ENCODE measurements around the gene MS4A3. TPM values are rescaled to one million over a fixed set of nuclear protein-coding genes. Genes with fewer than 3 reads are reported as not detected.
"Not testable (repeated sequence)": the region's sequence is repeated elsewhere in the genome, so short reads cannot be mapped to it uniquely, and the experiment has no call there.

MS4A3 gene
- total RNA-seq, 2 donors from 2014 or later, result not detected

- not testable (repeated sequence) for ATAC-seq (replicated peaks in 1 of 2); H3K36me3 Mint-ChIP-seq (ENCODE audit: insufficient read depth in 2 of 2); H3K9me3 Mint-ChIP-seq; H3K27me3 Mint-ChIP-seq (ENCODE audit: low read depth); H3K27ac Mint-ChIP-seq; DNase-seq; H3K4me1 Mint-ChIP-seq (ENCODE audit: low read depth); H3K4me3 Mint-ChIP-seq
These were observed 15.2 kb downstream of the MS4A3 start for GRCh38 chr11:60071644-60072043.

DNA sequence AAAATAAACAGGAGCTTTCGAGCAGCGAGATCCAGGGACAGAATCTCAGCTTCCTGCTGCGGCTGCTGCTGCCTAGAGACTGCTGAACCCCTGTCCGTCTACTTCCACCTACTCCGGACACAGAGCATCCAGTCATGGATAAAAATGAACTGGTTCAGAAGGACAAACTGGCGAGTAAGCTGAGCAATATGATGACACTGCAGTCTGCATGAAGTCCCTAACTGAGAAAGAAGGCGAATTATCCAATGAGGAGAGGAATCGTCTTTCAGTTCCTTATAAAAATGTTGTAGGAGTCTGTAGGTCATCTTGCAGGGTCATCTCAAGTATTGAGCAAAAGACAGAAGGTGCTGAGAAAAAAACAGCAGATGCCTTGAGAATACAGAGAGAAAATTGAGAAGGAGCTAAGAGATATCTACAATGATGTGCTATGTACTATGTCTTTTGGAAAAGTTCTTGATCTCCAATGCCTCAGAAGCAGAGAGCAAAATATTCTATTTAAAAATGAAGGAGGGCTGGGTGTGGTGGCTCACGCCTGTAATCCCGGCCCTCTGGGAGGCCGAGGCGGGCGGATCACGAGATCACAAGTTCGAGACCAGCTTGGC, 20.9 kb downstream of the MS4A3 start:
- no peak for ATAC-seq (replicated peaks in 1 of 2)
- H3K9me3 Mint-ChIP-seq, result peaks cover 1 to 3% of the 10 kb centered on the region in 2 donors
- no peaks in the 10 kb centered on the region for H3K4me1 Mint-ChIP-seq (ENCODE audit: low read depth)
- H3K4me3 Mint-ChIP-seq, result no peak overlapping the region
- H3K36me3 Mint-ChIP-seq (ENCODE audit: insufficient read depth in 2 of 2), result no peaks in the 10 kb centered on the region
- H3K27me3 Mint-ChIP-seq (ENCODE audit: low read depth), result peaks cover 11% of the 10 kb centered on the region
- no peak for DNase-seq
- H3K27ac Mint-ChIP-seq, result no peak overlapping the region

DNA sequence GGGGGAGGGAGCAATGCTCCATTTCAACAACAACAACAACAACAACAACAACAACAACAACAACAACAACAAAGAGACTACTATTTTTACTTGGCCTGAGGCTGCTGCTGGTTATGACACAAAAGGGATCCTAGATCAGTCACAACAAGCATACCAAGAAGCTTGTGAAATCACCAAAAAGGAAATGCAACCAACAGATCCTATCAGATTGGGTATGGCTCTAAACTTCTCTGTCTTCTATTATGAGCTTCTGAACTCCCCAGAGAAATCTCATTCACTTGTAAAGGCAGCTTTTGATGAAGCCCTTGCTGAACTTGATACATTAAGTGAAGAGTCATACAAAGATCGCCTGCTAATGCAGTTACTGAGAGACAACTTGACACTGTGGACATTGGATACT, 21.5 kb downstream of the MS4A3 start:
- Mint-ChIP-seq H3K9me3 (peaks cover 2 to 3% of the 10 kb centered on the region in 2 donors), H3K4me3 (no peak overlapping the region), H3K4me1 (ENCODE audit: low read depth) (no peaks in the 10 kb centered on the region), H3K27me3 (ENCODE audit: low read depth) (peaks cover 11% of the 10 kb centered on the region), H3K36me3 (ENCODE audit: insufficient read depth in 2 of 2) (no peaks in the 10 kb centered on the region), H3K27ac (no peak overlapping the region)
- DNase-seq (no peak), ATAC-seq (replicated peaks in 1 of 2) (no peak)

- ATAC-seq (replicated peaks in 1 of 2) (no peak), DNase-seq (no peak)
- peaks cover 2 to 3% of the 10 kb centered on the region in 2 donors for H3K9me3 Mint-ChIP-seq
- H3K27me3 Mint-ChIP-seq (ENCODE audit: low read depth), result peaks cover 11% of the 10 kb centered on the region
- no peaks in the 10 kb centered on the region for H3K36me3 Mint-ChIP-seq (ENCODE audit: insufficient read depth in 2 of 2)
- no peak overlapping the region for H3K4me3 Mint-ChIP-seq
- H3K27ac Mint-ChIP-seq, result no peak overlapping the region
- H3K4me1 Mint-ChIP-seq (ENCODE audit: low read depth), result no peaks in the 10 kb centered on the region
These were observed 22.3 kb downstream of the MS4A3 start for GRCh38 chr11:60078745-60079144.

DNA sequence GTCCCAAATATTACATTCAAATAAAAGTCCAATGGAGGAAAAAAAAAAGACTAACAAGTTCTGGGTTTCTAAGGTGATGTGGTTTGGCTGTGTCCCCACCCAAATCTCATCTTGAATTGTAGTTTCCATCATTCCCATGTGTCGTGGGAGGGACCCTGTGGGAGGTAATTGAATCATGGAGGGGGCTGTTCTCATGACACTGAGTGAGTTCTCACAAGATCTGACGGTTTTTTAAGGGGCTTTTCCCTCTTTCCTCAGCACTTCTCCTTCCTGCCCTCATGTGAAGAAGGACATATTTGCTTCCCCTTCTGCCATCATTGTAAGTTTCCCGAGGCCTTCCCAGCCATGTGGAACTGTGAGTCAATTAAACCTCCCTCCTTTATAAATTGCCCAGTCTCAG, 24.1 kb downstream of the MS4A3 start:
- H3K27me3 Mint-ChIP-seq (ENCODE audit: low read depth), result peaks cover 28% of the 10 kb centered on the region
- no peak overlapping the region for H3K27ac Mint-ChIP-seq
- DNase-seq (no peak), ATAC-seq (replicated peaks in 1 of 2) (no peak)
- H3K36me3 Mint-ChIP-seq (ENCODE audit: insufficient read depth in 2 of 2), result no peaks in the 10 kb centered on the region
- H3K9me3 Mint-ChIP-seq, result peaks cover 2 to 3% of the 10 kb centered on the region in 2 donors
- no peaks in the 10 kb centered on the region for H3K4me1 Mint-ChIP-seq (ENCODE audit: low read depth)
- H3K4me3 Mint-ChIP-seq, result no peak overlapping the region

DNA sequence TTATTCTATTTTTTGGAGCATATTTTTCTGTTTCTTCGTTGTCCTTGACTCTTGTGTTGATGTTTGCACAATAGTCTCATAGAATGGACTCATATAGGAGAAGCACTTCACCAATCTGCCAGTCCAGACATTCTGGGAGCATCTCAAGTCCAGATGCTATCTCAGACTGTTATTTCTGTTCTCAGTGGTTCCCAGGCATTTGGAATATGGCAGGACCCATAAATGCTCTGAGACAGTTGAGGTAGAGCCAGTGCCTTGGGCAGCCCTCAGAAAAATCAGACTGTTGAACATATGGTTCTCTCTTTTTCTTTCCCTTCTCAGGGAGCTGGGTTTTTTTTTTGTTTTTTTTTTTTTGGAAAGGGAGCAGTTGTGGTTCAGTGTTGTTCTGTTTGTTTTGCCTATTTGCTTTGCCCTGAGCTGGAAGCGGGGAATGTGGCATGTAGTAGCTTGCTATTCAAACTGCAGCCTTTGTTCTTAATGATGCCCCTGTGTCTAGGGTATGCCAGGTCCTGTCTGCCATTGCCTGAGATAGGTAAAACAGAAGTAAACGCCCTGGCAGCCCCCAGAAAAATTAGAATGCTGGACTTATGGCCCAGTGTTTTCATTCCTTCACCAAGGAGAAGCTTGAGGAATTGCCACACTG, 28.3 kb downstream of the MS4A3 start:
- Mint-ChIP-seq H3K36me3 (ENCODE audit: insufficient read depth in 2 of 2) (no peaks in the 10 kb centered on the region), H3K27me3 (ENCODE audit: low read depth) (peaks cover 31% of the 10 kb centered on the region), H3K4me3 (no peak overlapping the region), H3K27ac (no peak overlapping the region), H3K9me3 (peaks cover 0 to 2% of the 10 kb centered on the region in 2 donors), H3K4me1 (ENCODE audit: low read depth) (no peaks in the 10 kb centered on the region)
- ATAC-seq (replicated peaks in 1 of 2) (no peak), DNase-seq (no peak)

GRCh38 chr11:60085909-60086308, 29.4 kb downstream of the MS4A3 start:
- ATAC-seq (replicated peaks in 1 of 2), result no peak
- no peak for DNase-seq
- Mint-ChIP-seq H3K4me1 (ENCODE audit: low read depth) (no peaks in the 10 kb centered on the region), H3K36me3 (ENCODE audit: insufficient read depth in 2 of 2) (no peaks in the 10 kb centered on the region), H3K27ac (no peak overlapping the region), H3K27me3 (ENCODE audit: low read depth) (peaks cover 26% of the 10 kb centered on the region), H3K4me3 (no peak overlapping the region), H3K9me3 (peaks cover 0 to 2% of the 10 kb centered on the region in 2 donors)

- H3K27me3 Mint-ChIP-seq (ENCODE audit: low read depth), result peaks cover 31% of the 10 kb centered on the region
- H3K36me3 Mint-ChIP-seq (ENCODE audit: insufficient read depth in 2 of 2), result no peaks in the 10 kb centered on the region
- H3K9me3 Mint-ChIP-seq, result peaks cover 0 to 1% of the 10 kb centered on the region in 2 donors
- H3K4me3 Mint-ChIP-seq, result no peak overlapping the region
- no peak overlapping the region for H3K27ac Mint-ChIP-seq
- ATAC-seq (replicated peaks in 1 of 2), result no peak
- no peaks in the 10 kb centered on the region for H3K4me1 Mint-ChIP-seq (ENCODE audit: low read depth)
- no peak for DNase-seq
These were observed 30.8 kb downstream of the MS4A3 start for GRCh38 chr11:60087239-60087638.

GRCh38 chr11:60088364-60088763, 31.9 kb downstream of the MS4A3 start, which contains the start of gene MS4A2:
TSS of gene MS4A2 (plus strand) at chr11:60088664. CDS start at chr11:60088766, 102 bp downstream.
- no peak within 1 kb of the TSS for H3K27ac Mint-ChIP-seq
- ATAC-seq (replicated peaks in 1 of 2) (no peak), DNase-seq (no peak)
- no peaks in the 10 kb centered on the region for H3K9me3 Mint-ChIP-seq
- H3K4me3 Mint-ChIP-seq, result no peak within 1 kb of the TSS
- peaks cover 31% of the 10 kb centered on the region for H3K27me3 Mint-ChIP-seq (ENCODE audit: low read depth)
- H3K4me1 Mint-ChIP-seq (ENCODE audit: low read depth), result no peaks in the 10 kb centered on the region
- no peaks in the 10 kb centered on the region for H3K36me3 Mint-ChIP-seq (ENCODE audit: insufficient read depth in 2 of 2)

DNA sequence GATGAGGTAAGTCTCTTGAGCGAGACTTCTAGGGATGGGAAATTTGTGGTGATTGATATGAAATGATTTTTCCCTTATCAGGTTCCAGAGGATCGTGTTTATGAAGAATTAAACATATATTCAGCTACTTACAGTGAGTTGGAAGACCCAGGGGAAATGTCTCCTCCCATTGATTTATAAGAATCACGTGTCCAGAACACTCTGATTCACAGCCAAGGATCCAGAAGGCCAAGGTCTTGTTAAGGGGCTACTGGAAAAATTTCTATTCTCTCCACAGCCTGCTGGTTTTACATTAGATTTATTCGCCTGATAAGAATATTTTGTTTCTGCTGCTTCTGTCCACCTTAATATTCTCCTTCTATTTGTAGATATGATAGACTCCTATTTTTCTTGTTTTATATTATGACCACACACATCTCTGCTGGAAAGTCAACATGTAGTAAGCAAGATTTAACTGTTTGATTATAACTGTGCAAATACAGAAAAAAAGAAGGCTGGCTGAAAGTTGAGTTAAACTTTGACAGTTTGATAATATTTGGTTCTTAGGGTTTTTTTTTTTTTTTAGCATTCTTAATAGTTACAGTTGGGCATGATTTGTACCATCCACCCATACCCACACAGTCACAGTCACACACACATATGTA, 39.1 kb downstream of the MS4A3 start:
- Mint-ChIP-seq H3K27ac (no peak overlapping the region), H3K36me3 (ENCODE audit: insufficient read depth in 2 of 2) (no peaks in the 10 kb centered on the region), H3K4me1 (ENCODE audit: low read depth) (no peaks in the 10 kb centered on the region), H3K4me3 (no peak overlapping the region), H3K27me3 (ENCODE audit: low read depth) (peaks cover 20% of the 10 kb centered on the region), H3K9me3 (no peaks in the 10 kb centered on the region)
- DNase-seq (no peak), ATAC-seq (replicated peaks in 1 of 2) (no peak)

DNA sequence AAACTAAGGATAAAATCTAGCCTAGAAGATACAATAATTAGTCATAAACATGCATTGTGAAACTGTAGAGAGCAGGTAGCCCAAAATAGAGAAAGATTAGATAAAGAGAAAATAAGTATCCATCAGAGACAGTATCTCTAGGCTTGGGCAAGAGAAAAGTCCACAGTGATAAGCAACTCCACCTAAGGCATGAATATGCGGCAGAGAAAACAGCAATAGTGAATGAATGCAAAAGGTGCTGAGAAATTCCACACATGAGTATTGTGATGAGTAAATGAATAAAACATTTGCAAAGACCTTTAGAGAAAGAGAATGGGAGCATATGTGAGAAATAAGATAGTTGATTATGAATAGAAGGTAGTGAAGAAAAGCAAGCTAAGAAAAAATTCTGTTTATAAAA, 40.7 kb downstream of the MS4A3 start:
- H3K4me3 Mint-ChIP-seq, result no peak overlapping the region
- ATAC-seq (replicated peaks in 1 of 2) (no peak), DNase-seq (no peak)
- H3K27ac Mint-ChIP-seq, result no peak overlapping the region
- H3K36me3 Mint-ChIP-seq (ENCODE audit: insufficient read depth in 2 of 2), result no peaks in the 10 kb centered on the region
- no peaks in the 10 kb centered on the region for H3K9me3 Mint-ChIP-seq
- peaks cover 21% of the 10 kb centered on the region for H3K27me3 Mint-ChIP-seq (ENCODE audit: low read depth)
- peaks cover 7% of the 10 kb centered on the region for H3K4me1 Mint-ChIP-seq (ENCODE audit: low read depth)

DNA sequence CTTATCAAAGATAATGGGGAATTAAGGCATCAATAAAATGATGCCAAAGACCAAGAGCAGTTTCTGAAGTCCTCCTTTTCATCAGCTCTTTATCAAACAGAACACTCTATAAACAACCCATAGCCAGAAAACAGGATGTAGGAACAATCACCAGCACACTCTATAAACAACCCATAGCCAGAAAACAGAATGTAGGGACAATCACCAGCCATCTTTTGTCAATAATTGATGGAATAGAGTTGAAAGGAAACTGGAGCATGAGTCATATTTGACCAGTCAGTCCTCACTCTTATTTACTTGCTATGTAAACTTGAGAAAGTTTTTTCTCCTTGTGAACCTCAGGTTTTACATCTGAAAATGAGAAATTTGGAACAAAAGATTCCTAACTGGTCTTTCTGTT, 42.0 kb downstream of the MS4A3 start:
- peaks cover 21% of the 10 kb centered on the region for H3K27me3 Mint-ChIP-seq (ENCODE audit: low read depth)
- peak overlapping the region; percentile 29 for H3K27ac Mint-ChIP-seq
- H3K4me3 Mint-ChIP-seq, result no peak overlapping the region
- no peak for DNase-seq
- no peaks in the 10 kb centered on the region for H3K9me3 Mint-ChIP-seq
- peaks cover 7% of the 10 kb centered on the region for H3K4me1 Mint-ChIP-seq (ENCODE audit: low read depth)
- no peaks in the 10 kb centered on the region for H3K36me3 Mint-ChIP-seq (ENCODE audit: insufficient read depth in 2 of 2)
- ATAC-seq (replicated peaks in 1 of 2), result no peak

- H3K9me3 Mint-ChIP-seq, result no peaks in the 10 kb centered on the region
- H3K36me3 Mint-ChIP-seq (ENCODE audit: insufficient read depth in 2 of 2), result no peaks in the 10 kb centered on the region
- H3K27ac Mint-ChIP-seq, result no peak overlapping the region
- DNase-seq, result no peak
- H3K27me3 Mint-ChIP-seq (ENCODE audit: low read depth), result peaks cover 21% of the 10 kb centered on the region
- no peak for ATAC-seq (replicated peaks in 1 of 2)
- peaks cover 7% of the 10 kb centered on the region for H3K4me1 Mint-ChIP-seq (ENCODE audit: low read depth)
- no peak overlapping the region for H3K4me3 Mint-ChIP-seq
These were observed 44.1 kb downstream of the MS4A3 start for GRCh38 chr11:60100516-60100915.
